Esophagus (tissue), 2 donors: Measurements from ENCODE around the gene RABGAP1L. TPM values are rescaled to one million over a fixed set of nuclear protein-coding genes. Genes with fewer than 3 reads are reported as not detected.

ENCODE experiments used
- H3K27ac ChIP-seq, 2 donors: one replicate each; pipeline ENCODE4 v1.5.1; 2013; ENCODE audit warnings: low read depth in 2 of 2, mild to moderate bottlenecking in 2 of 2, inconsistent platforms in 1 of 2, low read length in 1 of 2, moderate library complexity in 1 of 2
- H3K27me3 ChIP-seq, 2 donors: one replicate each; pipeline ENCODE4 v1.6.1; 2013; ENCODE audit warnings: low read length in 2 of 2, control low read depth in 1 of 2, mild to moderate bottlenecking in 1 of 2; ENCODE audit not compliant: insufficient read depth in 2 of 2, control insufficient read depth in 1 of 2
- H3K36me3 ChIP-seq, 2 donors: one replicate each; pipeline ENCODE4 v1.6.1; 2013; ENCODE audit warnings: low read length in 1 of 2; ENCODE audit not compliant: control insufficient read depth in 2 of 2, insufficient read depth in 2 of 2
- H3K4me1 ChIP-seq, 2 donors: one replicate each; pipeline ENCODE4 v1.6.1; 2013; ENCODE audit warnings: low read length in 1 of 2; ENCODE audit not compliant: control insufficient read depth in 2 of 2, insufficient read depth in 2 of 2
- H3K4me3 ChIP-seq, 2 donors: one replicate each; pipeline ENCODE4 v1.5.1; 2013; ENCODE audit warnings: low read length in 2 of 2, mild to moderate bottlenecking in 2 of 2, low read depth in 1 of 2, moderate library complexity in 1 of 2
- H3K9me3 ChIP-seq, 2 donors: one replicate each; pipeline ENCODE4 v1.6.1; 2013; ENCODE audit warnings: mild to moderate bottlenecking in 2 of 2, low read depth in 1 of 2, low read length in 1 of 2, moderate library complexity in 1 of 2; ENCODE audit not compliant: control insufficient read depth in 2 of 2, insufficient read depth in 1 of 2
- WGBS, 2 donors: extraction: QIAGEN DNeasy Blood & Tissue Kit; methylation state at CpG; one replicate each; pipeline ENCODE4 v1.1.7; 2013; 5-methylcytosine and 5-hydroxymethylcytosine counted together
- polyA plus RNA-seq, 2 donors: library from polyadenylated mRNA; stranded (reverse); fragments of 200-250 nt; gene quantifications; one replicate each; pipeline ENCODE4 v1.2.3, GENCODE V29; 2013
- donor health status: healthy with polysubstance abuse.
- donor health status: Bipolar disorder and iron deficiency.

RABGAP1L gene
- polyA plus RNA-seq, 2 donors = 9.2 to 13.0 TPM

DNA sequence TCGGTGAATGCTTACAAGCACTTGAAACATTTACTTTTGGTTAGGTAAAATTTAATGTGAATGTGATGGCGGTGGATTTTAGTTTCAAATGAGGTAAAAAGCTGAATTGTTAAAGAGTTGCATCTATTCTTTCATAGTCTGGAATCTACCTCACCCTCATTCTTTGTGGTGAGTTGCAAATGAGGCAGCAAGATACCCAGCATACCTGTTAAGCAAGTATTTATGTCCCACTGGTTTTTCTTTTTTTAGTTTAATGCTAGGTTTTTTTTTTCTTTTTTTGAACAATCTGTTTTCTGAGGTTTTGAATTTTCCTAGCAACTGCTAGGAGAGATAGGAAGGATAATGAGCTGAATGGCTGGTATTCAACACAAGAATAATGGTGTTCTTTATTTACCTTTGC lies 712.6 kb downstream of the RABGAP1L start:
- H3K9me3 ChIP-seq = no peaks in the 10 kb centered on the region
- no peak overlapping the region for H3K27ac ChIP-seq
- H3K4me3 ChIP-seq = no peak overlapping the region

DNA sequence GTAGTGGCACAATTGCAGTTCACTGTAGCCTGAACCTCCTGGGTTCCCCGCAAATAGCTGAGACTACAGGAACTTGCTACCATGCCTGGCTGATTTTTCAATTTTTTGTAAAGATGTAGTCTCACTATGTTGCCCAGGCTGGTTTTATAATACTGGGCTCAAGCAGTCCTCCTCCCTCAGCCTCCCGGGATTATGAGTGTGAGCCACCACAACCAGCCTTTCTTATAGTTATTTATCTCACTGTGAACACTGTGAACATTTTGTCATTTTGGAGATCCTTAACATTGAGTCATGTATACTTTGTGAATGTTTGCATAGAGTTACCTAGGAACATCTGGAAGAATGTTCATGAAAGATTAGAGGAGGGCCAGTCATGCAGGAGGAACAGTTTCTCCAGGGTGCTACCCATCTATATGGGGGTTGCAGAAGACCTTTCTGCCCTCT lies 713.3 kb downstream of the RABGAP1L start:
- Histone ChIP-seq H3K27ac (peak overlapping the region in 1 of 2 donors; percentile 35), H3K4me1 (no peaks in the 10 kb centered on the region), H3K9me3 (no peaks in the 10 kb centered on the region), H3K36me3 (no peaks in the 10 kb centered on the region), H3K27me3 (no peaks in the 10 kb centered on the region), H3K4me3 (no peak overlapping the region)
- WGBS, 2 donors = 90% methylated on average over 2 of the region's 2 CpGs

More for the DNA sequence above, 712.6 kb downstream of the RABGAP1L start:
- WGBS, 2 donors = 49 to 60% methylated on average over 2 of the region's 2 CpGs
- H3K36me3 ChIP-seq = no peaks in the 10 kb centered on the region
- no peaks in the 10 kb centered on the region for H3K27me3 ChIP-seq
- no peaks in the 10 kb centered on the region for H3K4me1 ChIP-seq

DNA sequence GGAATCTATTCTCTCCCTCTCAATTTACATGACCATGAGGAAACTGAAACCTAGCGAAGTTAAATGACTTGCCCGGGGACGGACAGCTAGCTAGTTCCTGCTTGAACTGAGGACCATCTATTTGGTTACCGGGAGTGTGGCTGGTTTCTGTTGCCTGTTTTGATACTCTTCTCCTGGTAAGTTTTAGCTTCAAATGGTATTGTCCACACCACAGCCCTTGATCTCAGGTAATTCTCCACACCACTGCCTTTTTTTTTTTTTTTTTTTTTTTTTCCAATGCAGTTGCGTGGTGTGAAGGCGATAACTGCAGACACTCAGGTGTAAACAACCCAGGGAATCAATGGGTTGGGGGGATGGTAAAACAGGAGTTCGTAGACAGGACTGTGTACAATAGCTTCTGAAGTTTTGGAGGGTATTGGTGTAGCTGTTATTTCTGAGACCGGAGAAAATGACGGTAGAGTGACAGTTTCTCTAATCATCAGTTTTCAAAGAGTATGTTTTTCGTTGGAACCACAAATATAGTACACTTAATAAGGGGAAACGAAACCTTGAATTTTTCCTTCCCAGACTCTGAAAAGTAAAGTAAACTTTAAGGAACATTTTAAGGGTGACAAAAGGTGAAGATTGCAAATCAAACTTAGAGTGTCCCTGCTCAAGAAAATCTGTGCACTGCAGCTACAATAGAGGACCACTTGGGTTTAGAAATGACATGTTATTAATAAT lies 715.2 kb downstream of the RABGAP1L start:
- Histone ChIP-seq H3K27ac (no peak overlapping the region), H3K27me3 (no peaks in the 10 kb centered on the region), H3K4me3 (peak overlapping the region in 1 of 2 donors; percentile 7), H3K36me3 (no peaks in the 10 kb centered on the region), H3K9me3 (no peaks in the 10 kb centered on the region), H3K4me1 (no peaks in the 10 kb centered on the region)
- WGBS, 2 donors = 47 to 67% methylated on average over 11 of the region's 11 CpGs

DNA sequence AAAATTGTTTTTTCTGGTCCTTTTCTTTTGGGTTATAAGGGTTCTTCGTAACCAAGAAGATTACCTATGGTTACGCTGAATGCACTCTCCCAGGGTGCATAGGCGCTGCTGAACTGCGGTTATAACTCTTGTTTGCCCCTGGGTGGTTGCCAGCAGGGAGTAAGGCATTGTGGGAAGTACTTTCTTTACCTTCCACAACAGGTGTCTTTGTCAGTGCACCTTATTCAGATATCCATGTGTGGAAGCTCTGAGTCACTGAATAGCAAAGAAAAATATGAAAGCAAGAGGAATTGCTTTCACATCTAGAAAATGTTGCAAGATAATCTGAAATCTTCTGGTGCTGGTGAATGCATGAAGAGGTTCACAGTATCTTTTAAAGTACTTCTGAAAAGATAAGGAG lies 716.0 kb downstream of the RABGAP1L start:
- 53 to 58% methylated on average over 4 of the region's 4 CpGs for WGBS, 2 donors
- no peak overlapping the region for H3K27ac ChIP-seq
- no peaks in the 10 kb centered on the region for H3K4me1 ChIP-seq
- H3K27me3 ChIP-seq = no peaks in the 10 kb centered on the region
- no peaks in the 10 kb centered on the region for H3K9me3 ChIP-seq
- H3K4me3 ChIP-seq = no peak overlapping the region
- no peaks in the 10 kb centered on the region for H3K36me3 ChIP-seq

DNA sequence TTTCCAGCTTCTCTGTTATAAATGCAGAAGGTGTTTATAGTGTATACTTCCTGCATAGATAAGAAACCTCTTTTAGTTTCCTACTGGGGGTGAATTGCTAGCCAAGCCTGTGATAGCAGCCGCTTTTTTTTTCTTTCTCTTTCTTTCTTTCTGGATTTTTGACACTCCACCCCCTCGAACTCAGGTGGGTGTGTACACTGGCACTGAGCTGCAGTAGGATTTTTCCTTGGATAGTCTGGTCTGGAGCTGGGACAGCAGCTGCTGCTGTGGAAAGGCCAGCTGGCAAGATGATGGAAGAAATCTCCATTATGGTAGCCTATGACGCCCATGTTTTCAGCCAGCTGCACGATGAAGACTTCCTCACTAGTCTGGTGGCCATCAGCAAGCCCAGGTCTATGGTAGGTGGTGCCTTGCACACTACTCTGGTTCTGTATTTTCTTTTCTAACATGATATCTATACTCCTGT lies 717.9 kb downstream of the RABGAP1L start:
- Histone ChIP-seq H3K4me3 (no peak overlapping the region), H3K4me1 (no peaks in the 10 kb centered on the region), H3K36me3 (no peaks in the 10 kb centered on the region), H3K27me3 (no peaks in the 10 kb centered on the region), H3K9me3 (no peaks in the 10 kb centered on the region), H3K27ac (no peak overlapping the region)
- 31 to 60% methylated on average over 4 of the region's 4 CpGs for WGBS, 2 donors

GRCh38 chr1:174880171-174880570 lies 720.9 kb downstream of the RABGAP1L start:
- Histone ChIP-seq H3K4me1 (no peaks in the 10 kb centered on the region), H3K4me3 (no peak overlapping the region), H3K9me3 (no peaks in the 10 kb centered on the region), H3K27ac (no peak overlapping the region), H3K27me3 (no peaks in the 10 kb centered on the region), H3K36me3 (no peaks in the 10 kb centered on the region)
- WGBS, 2 donors = 90 to 94% methylated on average over 3 of the region's 3 CpGs

DNA sequence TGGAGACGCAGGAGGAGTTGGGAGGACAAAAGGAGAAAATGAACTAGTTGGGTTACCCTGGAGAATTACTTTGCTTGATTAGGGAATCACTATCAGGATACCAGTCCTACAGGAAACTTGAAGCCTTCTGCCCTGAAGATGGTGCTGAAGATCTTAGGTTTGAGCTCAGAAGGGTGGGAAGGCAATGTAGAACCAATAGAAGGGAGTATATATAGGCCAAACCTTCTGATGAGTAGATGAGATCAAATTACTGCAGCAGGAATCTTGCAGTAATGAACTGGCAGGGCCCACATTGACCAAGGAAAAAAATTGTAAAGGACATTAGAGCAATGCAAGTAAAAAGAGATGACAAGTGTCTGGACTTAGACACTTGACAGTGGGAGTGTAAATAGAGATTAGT lies 724.1 kb downstream of the RABGAP1L start:
- H3K27me3 ChIP-seq = no peaks in the 10 kb centered on the region
- WGBS, 2 donors = 94 to 97% methylated on average over 1 of the region's 1 CpG
- no peaks in the 10 kb centered on the region for H3K9me3 ChIP-seq
- H3K4me3 ChIP-seq = no peak overlapping the region
- H3K4me1 ChIP-seq = no peaks in the 10 kb centered on the region
- H3K27ac ChIP-seq = no peak overlapping the region
- H3K36me3 ChIP-seq = no peaks in the 10 kb centered on the region

DNA sequence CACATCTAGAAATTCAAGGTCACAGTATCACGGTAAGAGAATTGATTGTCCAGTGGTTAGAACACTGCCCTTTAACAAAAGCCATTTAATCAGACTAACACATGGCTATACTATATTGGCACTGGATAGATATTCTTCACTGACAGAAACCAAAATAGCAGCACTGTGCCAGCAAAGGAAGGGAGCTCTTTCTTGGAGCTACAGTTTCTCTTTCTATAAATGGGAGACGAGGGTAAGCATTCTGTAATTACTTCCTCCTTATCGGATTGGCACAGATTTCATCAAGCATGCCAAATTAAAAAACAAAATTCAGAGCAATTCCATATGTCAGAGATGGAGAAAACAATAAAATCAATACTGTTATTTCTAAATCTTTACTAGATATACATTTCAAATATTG lies 724.7 kb downstream of the RABGAP1L start:
- no peak overlapping the region for H3K4me3 ChIP-seq
- H3K36me3 ChIP-seq = no peaks in the 10 kb centered on the region
- no peaks in the 10 kb centered on the region for H3K9me3 ChIP-seq
- 34 to 47% methylated on average over 3 of the region's 3 CpGs for WGBS, 2 donors
- H3K27ac ChIP-seq = no peak overlapping the region
- no peaks in the 10 kb centered on the region for H3K4me1 ChIP-seq
- H3K27me3 ChIP-seq = no peaks in the 10 kb centered on the region

DNA sequence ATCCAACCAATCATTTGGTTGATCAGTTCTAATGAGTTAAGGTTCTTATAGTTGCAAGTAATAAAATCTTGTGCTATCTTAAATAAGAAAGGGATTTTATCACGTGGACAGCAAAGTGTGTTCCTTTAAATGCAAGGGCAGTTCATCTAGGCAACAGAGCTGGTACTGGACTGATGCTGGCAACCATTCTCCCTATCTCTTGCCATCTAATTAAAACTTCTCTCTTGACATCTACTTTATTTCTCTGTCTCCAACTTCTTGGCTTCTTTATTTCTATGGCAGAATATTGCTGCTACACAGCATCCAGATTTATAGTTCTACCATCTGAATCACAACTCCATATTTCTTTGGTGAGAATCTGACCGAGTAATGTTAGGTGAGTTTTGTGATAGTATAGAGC lies 725.2 kb downstream of the RABGAP1L start:
- WGBS, 2 donors = 75 to 79% methylated on average over 2 of the region's 2 CpGs
- H3K9me3 ChIP-seq = no peaks in the 10 kb centered on the region
- no peak overlapping the region for H3K27ac ChIP-seq
- H3K4me1 ChIP-seq = no peaks in the 10 kb centered on the region
- H3K4me3 ChIP-seq = no peak overlapping the region
- H3K36me3 ChIP-seq = no peaks in the 10 kb centered on the region
- no peaks in the 10 kb centered on the region for H3K27me3 ChIP-seq

GRCh38 chr1:174890024-174890423 lies 730.7 kb downstream of the RABGAP1L start:
- no peaks in the 10 kb centered on the region for H3K27me3 ChIP-seq
- 50 to 63% methylated on average over 4 of the region's 4 CpGs for whole genome bisulfite sequencing, 2 donors
- H3K36me3 ChIP-seq = no peaks in the 10 kb centered on the region
- no peak overlapping the region for H3K27ac ChIP-seq
- no peak overlapping the region for H3K4me3 ChIP-seq
- H3K4me1 ChIP-seq = no peaks in the 10 kb centered on the region
- H3K9me3 ChIP-seq = no peaks in the 10 kb centered on the region
